ENCODE results near the gene LRRC3. TPM values are rescaled to one million over a fixed set of nuclear protein-coding genes. Genes with fewer than 3 reads are reported as not detected.

LRRC3 gene
- polyA plus RNA-seq, 1 experiment: 0.59 TPM

DNA sequence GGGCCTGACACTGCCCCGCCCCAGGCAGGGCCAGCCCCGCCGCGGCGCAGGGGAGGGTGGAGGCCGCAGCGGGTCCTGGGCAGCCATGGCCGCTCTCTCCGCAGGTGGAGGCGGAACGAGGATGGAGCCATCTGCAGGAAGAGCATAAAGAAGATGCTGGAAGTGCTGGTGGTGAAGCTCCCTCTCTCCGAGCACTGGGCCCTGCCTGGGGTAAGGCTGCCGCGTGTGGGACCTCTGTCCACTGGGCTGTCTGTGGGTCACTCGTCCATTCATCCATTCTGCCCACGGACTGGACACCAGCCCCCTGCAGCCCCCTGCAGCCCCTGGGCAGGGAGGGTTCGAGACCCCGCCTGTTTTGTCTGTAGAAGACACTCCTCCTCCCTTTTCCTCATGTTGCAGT is 18.4 kb upstream of the LRRC3 start:
- no peak for DNase-seq (ENCODE audit: low read depth)
- H3K36me3 ChIP-seq (ENCODE audit: control insufficient read depth, insufficient read depth, low read length): no peaks in the 10 kb centered on the region
- no peak overlapping the region for H3K4me3 ChIP-seq (ENCODE audit: low read depth, low read length)
- POLR2A ChIA-PET: no interaction called here
- CTCF ChIA-PET: interaction anchor here (0.8 kb wide), 1 partner anchor 14 kb away, joined by 3 read pairs; no protein-coding TSS in a partner anchor
- no peaks in the 10 kb centered on the region for H3K27me3 ChIP-seq (ENCODE audit: control insufficient read depth, insufficient read depth, low read length)
- no peak for TF ChIP-seq CTCF (IDR thresholded peaks at IDR 0.05; ENCODE audit: insufficient read depth, low read depth, low read length)

GRCh38 chr21:44437371-44437695 is 18.0 kb upstream of the LRRC3 start:
- no peak overlapping the region for H3K4me3 ChIP-seq (ENCODE audit: low read depth, low read length)
- no peaks in the 10 kb centered on the region for H3K27me3 ChIP-seq (ENCODE audit: control insufficient read depth, insufficient read depth, low read length)
- POLR2A ChIA-PET: no interaction called here
- H3K36me3 ChIP-seq (ENCODE audit: control insufficient read depth, insufficient read depth, low read length): no peaks in the 10 kb centered on the region
- no peak for DNase-seq (ENCODE audit: low read depth)
- no peak for TF ChIP-seq CTCF (IDR thresholded peaks at IDR 0.05; ENCODE audit: insufficient read depth, low read depth, low read length)
- CTCF ChIA-PET: interaction anchor here (0.8 kb wide), 1 partner anchor 13 kb away, joined by 3 read pairs; no protein-coding TSS in a partner anchor

GRCh38 chr21:44437696-44438431 is 17.4 kb upstream of the LRRC3 start:
- ChIA-PET POLR2A (no interaction called here), CTCF (interaction anchor here (0.8 kb wide), 1 partner anchor 13 kb away, joined by 3 read pairs; no protein-coding TSS in a partner anchor)
- Histone ChIP-seq H3K4me3 (ENCODE audit: low read depth, low read length) (no peak overlapping the region), H3K27me3 (ENCODE audit: control insufficient read depth, insufficient read depth, low read length) (no peaks in the 10 kb centered on the region), H3K36me3 (ENCODE audit: control insufficient read depth, insufficient read depth, low read length) (no peaks in the 10 kb centered on the region)
- no peak for DNase-seq (ENCODE audit: low read depth)
- TF ChIP-seq CTCF (IDR thresholded peaks at IDR 0.05; ENCODE audit: insufficient read depth, low read depth, low read length): no peak

- no peaks in the 10 kb centered on the region for H3K36me3 ChIP-seq (ENCODE audit: control insufficient read depth, insufficient read depth, low read length)
- CTCF ChIA-PET: no interaction called here
- no peaks in the 10 kb centered on the region for H3K27me3 ChIP-seq (ENCODE audit: control insufficient read depth, insufficient read depth, low read length)
- no peak for DNase-seq (ENCODE audit: low read depth)
- TF ChIP-seq CTCF (IDR thresholded peaks at IDR 0.05; ENCODE audit: insufficient read depth, low read depth, low read length): no peak
- POLR2A ChIA-PET: no interaction called here
- H3K4me3 ChIP-seq (ENCODE audit: low read depth, low read length): no peak overlapping the region
These were observed 16.6 kb upstream of the LRRC3 start for GRCh38 chr21:44438531-44439210.

GRCh38 chr21:44439211-44439600 is 16.1 kb upstream of the LRRC3 start:
- POLR2A ChIA-PET: no interaction called here
- Histone ChIP-seq H3K36me3 (ENCODE audit: control insufficient read depth, insufficient read depth, low read length) (no peaks in the 10 kb centered on the region), H3K4me3 (ENCODE audit: low read depth, low read length) (no peak overlapping the region), H3K27me3 (ENCODE audit: control insufficient read depth, insufficient read depth, low read length) (no peaks in the 10 kb centered on the region)
- no peak for DNase-seq (ENCODE audit: low read depth)
- CTCF ChIA-PET: no interaction called here
- TF ChIP-seq CTCF (IDR thresholded peaks at IDR 0.05; ENCODE audit: insufficient read depth, low read depth, low read length): no peak
